NCI-H2171 treated with DMSO at 0.1 percent for 48 hours (cell line): ENCODE results near the gene CMSS1.

Experiments
- DNase-seq: peaks from one replicate; lab custom pipeline; 2025; lab: John Stamatoyannopoulos, UW

CMSS1 gene

GRCh38 chr3:99903869-99904268, 86.2 kb downstream of the CMSS1 start:
- DNase-seq, result no peak

- no peak for DNase-seq
Observed at GRCh38 chr3:99907959-99908544, 90.4 kb downstream of the CMSS1 start.

DNA sequence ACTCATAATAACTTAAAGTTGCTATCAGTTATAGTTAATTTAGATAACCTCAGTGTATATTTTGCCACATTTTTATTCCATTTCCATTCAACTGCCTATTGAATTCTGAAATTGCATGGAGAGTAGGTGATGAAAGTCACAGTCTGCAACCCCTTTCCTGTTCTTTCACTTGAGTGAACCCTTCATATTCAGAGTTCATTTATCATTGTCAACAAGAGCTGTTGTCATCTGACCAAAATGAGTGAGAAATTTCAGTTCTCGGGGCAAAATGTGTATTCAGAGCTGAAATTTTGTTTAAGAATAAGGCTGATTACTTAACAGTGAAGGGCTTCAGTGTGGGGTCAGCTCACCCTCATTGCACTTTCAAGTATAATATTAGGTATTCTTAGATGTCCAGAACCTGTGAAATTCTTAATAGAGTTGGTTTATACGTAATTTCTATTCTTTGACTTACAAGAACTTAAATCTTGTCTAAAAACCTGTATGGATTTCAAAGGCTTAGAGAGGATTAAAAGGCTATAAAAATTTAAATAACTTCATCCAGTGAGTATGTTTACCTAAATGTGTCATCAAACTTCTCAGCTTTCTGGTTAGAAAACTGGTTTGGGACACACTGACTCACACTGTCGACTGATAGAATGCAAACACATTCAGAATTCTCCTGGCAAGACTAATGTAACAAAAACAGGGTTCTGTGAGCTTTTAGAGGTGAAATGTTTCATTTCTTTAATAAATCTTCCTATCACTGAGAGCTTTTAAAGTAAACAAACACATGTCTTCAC, 92.2 kb downstream of the CMSS1 start:
- DNase-seq, result peak; percentile 23

- peak; percentile 16 for DNase-seq
Observed at GRCh38 chr3:99910752-99911290, 93.2 kb downstream of the CMSS1 start.

GRCh38 chr3:99911433-99911832, 93.8 kb downstream of the CMSS1 start:
- DNase-seq, result peak; percentile 58

DNA sequence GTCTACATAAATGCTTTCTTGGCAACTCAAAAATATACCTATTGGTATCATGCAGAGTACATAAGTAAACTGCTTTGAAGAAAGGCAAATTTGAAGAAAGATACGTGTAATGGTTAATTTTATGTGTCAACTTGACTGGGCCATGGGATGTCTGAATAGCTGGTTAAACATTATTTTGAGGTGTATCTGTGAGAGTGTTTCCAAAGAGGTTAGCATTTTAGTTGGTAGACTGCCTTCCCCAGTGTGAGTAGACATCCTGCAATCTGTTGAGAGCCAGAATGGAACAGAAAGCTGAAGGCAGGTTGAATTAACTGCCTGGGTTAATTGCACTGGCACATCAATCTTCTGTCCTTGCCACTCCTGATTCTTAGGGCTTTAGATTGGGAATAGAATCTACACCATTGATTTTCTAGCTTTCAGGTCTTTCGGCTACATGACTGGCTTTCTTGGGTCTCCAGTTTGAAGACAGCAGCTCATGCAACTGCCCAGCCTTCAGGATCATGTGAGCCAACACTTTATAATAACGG, 98.3 kb downstream of the CMSS1 start:
- DNase-seq, result no peak

- no peak for DNase-seq
Observed at GRCh38 chr3:99918715-99919114, 101.1 kb downstream of the CMSS1 start.

- DNase-seq, result no peak
Observed at GRCh38 chr3:99919694-99920093, 102.0 kb downstream of the CMSS1 start.

DNA sequence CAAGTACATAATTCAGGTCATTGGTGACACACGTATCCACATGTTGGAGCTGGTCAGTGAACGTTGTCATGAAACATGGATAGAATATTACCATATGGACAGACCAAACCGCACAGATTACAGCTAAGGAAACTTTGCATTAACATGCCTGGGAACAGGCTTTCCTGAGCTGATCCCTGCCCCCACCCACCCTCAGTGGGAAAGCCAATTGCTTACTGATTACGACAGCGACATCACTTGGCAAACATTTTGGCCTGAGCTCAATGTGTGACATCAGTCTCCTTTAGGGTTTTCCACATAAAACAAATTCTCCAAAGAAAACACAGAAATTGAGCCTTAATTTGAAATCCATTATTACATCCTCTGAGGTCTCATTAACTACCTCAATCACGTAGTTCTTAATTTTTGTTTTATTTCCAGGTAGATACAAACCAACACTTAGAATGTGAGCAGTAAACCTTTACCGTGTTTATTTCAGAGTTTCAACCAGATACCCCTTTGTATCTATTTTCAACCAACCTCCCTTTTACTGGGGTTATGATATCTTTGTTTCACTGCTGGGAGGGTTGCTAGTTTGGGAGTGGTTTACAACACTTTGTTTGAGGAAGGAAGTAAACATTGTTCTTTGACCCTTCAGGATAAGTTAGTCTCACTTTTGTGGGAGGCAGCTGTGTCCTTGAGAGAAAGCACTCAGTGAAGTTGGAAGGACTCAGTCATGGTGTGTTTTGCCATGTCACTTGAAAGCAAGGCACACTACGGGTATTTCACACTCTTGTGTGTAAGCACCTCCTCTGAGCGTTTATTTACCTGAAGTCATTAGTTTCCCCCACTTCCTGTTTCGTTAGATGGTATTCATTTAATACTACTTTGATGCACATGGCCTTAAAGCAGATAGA, 103.1 kb downstream of the CMSS1 start:
- no peak for DNase-seq

- no peak for DNase-seq
Observed at GRCh38 chr3:99921377-99921695, 103.7 kb downstream of the CMSS1 start.

GRCh38 chr3:99921986-99922385, 104.3 kb downstream of the CMSS1 start:
- DNase-seq, result no peak

DNA sequence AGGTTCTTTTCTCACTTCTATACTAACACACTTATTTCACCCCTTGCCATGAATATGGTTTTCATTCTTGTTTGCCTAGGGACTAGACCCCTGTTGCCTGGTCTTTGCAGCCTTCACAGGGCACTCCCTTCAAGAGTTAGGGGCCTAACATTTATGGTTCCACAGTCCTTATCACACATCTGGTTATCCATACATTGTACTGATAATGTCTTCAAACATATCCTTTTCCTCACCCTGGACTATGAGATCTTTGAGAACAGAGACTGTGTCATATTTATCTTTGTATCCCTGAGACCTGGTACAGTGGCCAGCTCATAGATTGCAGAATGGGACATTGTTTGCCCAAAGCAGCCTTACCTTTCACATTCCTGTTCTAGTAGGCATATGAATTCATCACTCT, 106.2 kb downstream of the CMSS1 start:
- DNase-seq, result no peak

GRCh38 chr3:99925584-99926230, 108.0 kb downstream of the CMSS1 start:
- DNase-seq, result peak; percentile 32

DNA sequence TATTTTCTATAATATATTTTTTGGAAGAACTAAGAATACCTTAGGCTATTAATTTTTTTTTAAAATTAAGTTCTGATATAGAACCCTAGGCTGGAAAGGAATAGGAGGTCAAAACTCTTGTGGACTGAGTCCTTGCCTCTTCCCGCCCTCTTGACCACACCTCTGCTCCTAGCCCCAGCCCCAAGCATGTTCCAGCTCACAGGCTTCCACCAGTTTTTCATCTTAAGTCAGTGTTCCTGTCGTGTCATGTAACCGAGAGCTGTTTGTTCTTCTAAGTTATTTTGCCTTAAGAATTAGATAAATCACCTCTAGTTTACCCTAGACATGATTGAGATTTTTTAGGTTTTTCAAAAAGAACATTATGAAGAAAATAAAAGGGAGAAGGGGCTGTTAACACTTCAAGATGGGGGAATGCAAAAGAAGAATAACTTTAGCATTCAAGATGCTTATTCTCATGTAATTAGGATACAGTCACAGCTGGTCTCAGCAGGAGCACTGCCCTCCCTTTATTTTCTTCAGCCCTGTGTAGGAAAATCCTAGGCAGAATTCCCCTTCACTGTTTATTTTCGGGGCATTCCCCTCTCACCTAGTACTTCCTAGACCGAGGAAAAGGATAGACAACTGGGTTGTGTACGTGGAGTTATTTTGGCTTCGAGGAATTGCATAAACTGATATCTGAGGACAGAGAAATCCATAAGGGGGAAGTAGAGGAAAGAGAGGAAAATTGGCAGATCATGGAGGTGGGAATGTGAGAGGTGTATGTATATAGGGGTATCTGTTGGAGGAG, 110.2 kb downstream of the CMSS1 start:
- DNase-seq, result no peak

DNA sequence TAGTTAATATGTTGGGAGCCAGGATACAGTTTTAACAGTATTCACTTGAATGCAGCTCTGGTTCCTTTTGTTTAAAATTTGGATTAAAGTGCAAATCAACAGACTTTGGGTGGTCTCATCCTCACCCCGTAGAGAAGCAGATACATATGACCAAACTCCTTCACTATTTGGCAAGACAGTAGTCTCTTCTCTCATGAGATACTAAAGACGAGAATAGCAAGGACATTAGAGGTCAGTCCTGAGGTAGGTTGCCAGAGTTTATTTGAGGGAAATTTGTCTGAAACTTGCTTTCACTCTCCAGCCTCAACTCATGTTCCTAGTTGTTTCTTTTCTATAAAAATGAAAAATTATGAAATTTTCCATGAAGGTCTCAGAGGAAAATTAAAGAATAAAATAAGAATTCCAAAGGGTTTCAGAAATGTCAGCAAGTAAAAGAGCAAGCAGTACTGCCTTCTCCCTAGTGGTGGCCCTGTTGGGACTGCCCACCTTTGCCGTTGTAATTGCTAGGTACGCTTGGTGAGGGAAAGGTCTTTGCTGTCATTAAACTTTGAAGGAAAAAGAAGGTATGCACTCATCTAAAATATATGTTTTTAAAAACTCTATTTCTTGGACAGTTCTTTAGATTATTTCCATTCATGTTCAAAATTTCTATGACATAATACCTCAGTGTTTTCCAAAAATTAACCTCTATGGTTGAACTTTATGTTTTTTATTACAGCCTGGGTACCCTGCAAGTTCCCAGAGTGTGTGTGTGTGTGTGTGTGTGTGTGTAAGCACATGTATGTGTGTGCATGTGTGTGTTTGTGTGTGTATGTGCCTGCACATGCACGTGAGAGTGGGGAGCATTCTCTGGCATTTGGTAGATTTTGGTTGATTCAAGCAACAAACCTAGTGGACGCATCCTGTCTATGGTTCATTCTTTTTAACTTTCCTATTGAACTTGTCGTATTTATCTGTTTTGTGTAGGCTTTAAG, 111.4 kb downstream of the CMSS1 start:
- no peak for DNase-seq

DNA sequence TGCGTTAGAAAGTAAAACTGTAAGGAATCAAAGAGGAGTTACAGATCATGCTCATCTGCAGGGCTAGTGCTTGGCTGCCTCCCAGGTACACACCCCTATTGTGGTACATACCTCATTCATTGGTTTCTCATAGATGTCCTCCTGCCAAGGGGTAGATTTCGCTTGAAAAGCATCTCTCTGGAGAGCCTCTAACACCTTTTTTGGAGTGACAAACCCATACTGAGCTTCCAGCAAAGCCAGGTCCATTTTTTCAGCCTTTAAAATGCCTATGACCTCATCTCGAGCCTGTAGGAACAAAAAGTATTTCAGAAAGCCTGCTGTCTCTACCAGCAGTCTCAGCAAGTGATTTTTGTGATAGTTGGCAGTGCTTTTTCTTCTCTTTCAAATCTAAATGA, 112.1 kb downstream of the CMSS1 start:
- no peak for DNase-seq

- no peak for DNase-seq
Observed at GRCh38 chr3:99931059-99931458, 113.4 kb downstream of the CMSS1 start.

DNA sequence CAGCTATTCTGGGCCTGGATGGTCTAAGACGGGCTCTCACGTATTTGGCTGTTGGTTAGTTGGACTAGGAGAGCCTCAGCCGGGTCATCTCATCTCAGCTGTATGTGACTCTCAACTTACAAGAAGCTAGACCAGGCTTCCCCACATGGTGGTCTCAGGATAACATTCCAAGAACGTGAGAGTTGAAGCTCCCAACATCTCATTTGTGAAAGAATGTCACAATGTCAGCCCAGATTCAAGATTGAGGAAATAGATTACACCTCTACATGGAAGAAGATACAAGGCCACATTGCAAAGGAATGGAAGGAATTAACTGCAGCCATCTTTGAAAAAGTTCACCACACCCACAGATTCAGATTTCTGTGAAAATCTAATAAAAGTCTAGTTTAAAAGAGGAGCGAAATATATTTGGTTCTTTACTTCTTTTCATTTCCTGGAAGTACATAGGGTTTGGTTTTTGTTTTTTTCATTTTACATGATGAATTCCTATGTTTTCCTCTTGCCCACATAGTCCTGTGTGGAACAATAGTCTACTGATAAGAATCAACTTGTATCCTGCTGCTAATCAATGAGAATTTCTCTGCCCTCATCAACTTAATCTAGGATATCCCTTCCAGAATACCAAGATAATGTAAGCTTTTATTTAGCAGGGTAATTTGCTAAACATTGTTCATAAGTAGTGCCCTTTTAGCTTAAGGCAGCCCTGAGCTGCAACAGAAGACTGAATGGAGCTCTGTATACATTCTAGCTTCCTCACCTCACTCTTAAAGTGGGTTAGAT, 116.5 kb downstream of the CMSS1 start:
- no peak for DNase-seq
